ENCODE results near the gene STX7.
"Not testable (repeated sequence)": the region's sequence is repeated elsewhere in the genome, so short reads cannot be mapped to it uniquely, and the experiment has no call there.

Gene STX7

GRCh38 chr6:132534546-132534945, 21.6 kb upstream of the STX7 start:
- H3K9me3 ChIP-seq (ENCODE audit: insufficient read depth, low read depth, low read length); H3K4me1 ChIP-seq (ENCODE audit: control insufficient read depth in 1 of 2, insufficient read depth in 2 of 2, low read length in 2 of 2); H2AFZ ChIP-seq (ENCODE audit: insufficient read depth, low read length, poor library complexity); H3K23ac ChIP-seq (ENCODE audit: low read length); H2BK5ac ChIP-seq (ENCODE audit: low read depth, low read length, poor library complexity); H3K18ac ChIP-seq (ENCODE audit: low read length); H4K12ac ChIP-seq (ENCODE audit: low read depth, low read length); H4K8ac ChIP-seq (ENCODE audit: low read depth, low read length); H4K91ac ChIP-seq (ENCODE audit: low read depth, low read length); H3K79me1 ChIP-seq (ENCODE audit: low read length); H3K27ac ChIP-seq (ENCODE audit: low read depth, low read length); H3K14ac ChIP-seq (ENCODE audit: low read length); H2AK5ac ChIP-seq (ENCODE audit: low read length); H2BK12ac ChIP-seq (ENCODE audit: low read length); H3K36me3 ChIP-seq (ENCODE audit: control insufficient read depth in 1 of 2, insufficient read depth in 2 of 2, low read length in 2 of 2); H3K4me2 ChIP-seq (ENCODE audit: low read length); H2BK120ac ChIP-seq (ENCODE audit: insufficient read depth, low read length, poor library complexity); H3K4ac ChIP-seq (ENCODE audit: low read depth, low read length); H3K27me3 ChIP-seq (ENCODE audit: insufficient read depth, low read length); H3K4me3 ChIP-seq (ENCODE audit: low read depth, low read length); H3K9ac ChIP-seq (ENCODE audit: low read length); DNase-seq; H3K79me2 ChIP-seq (ENCODE audit: control insufficient read depth, insufficient read depth, low read length, poor library complexity): not testable (repeated sequence)
- no CpG with 5 or more reads among the region's 2 CpGs for WGBS (ENCODE audit: extremely low coverage, insufficient coverage, insufficient read length)

DNA sequence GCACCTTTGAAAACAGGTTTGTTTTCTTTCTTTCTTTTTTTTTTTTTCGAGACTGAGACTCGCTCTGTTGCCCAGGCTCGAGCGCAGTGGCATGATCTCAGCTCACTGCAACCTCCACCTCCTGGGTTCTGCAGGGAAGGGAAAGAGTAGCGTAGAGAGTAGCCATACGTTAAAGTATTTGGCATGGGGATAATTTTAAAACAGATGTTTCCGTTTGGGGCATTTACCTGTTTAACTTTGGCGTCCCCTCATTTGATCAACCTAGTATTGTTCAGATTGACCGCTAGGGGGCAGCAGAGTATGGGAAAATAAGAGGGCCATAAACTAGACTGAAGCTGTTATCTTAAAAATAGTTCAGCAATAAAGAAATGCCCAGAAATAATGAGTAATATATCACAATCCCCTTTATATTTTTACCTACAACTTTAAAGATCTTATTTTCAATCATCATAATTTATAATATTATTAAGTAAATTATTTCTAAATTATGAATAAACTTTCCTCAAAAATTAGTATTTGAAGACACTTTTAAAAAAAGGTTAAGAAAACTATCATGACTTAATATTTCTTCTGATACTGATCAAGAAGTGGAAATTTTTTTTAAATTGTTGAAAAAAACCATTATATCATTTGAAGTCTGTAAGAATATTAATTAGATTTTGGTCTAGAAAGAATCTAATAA, 17.5 kb upstream of the STX7 start:
- no peaks in the 10 kb centered on the region for H3K79me2 ChIP-seq (ENCODE audit: control insufficient read depth, insufficient read depth, low read length, poor library complexity)
- H3K9me3 ChIP-seq (ENCODE audit: insufficient read depth, low read depth, low read length), result no peaks in the 10 kb centered on the region
- H3K4me3 ChIP-seq (ENCODE audit: low read depth, low read length), result no peak overlapping the region
- no CpG with 5 or more reads among the region's 9 CpGs for WGBS (ENCODE audit: extremely low coverage, insufficient coverage, insufficient read length)
- DNase-seq, result peak; percentile 47 to 79
- no peak overlapping the region for H3K23ac ChIP-seq (ENCODE audit: low read length)
- H4K12ac ChIP-seq (ENCODE audit: low read depth, low read length), result no peak overlapping the region
- peak overlapping the region; percentile 54 for H3K4me2 ChIP-seq (ENCODE audit: low read length)
- H4K91ac ChIP-seq (ENCODE audit: low read depth, low read length), result no peak overlapping the region
- peaks cover 0 to 1% of the 10 kb centered on the region in 2 experiments for H3K4me1 ChIP-seq (ENCODE audit: control insufficient read depth in 1 of 2, insufficient read depth in 2 of 2, low read length in 2 of 2)
- no peak overlapping the region for H3K18ac ChIP-seq (ENCODE audit: low read length)
- no peak overlapping the region for H2BK12ac ChIP-seq (ENCODE audit: low read length)
- H2AFZ ChIP-seq (ENCODE audit: insufficient read depth, low read length, poor library complexity), result peak overlapping the region; percentile 54
- H3K27ac ChIP-seq (ENCODE audit: low read depth, low read length), result no peak overlapping the region
- H3K27me3 ChIP-seq (ENCODE audit: insufficient read depth, low read length), result no peaks in the 10 kb centered on the region
- no peak overlapping the region for H3K4ac ChIP-seq (ENCODE audit: low read depth, low read length)
- H3K14ac ChIP-seq (ENCODE audit: low read length), result no peak overlapping the region
- peak overlapping the region; percentile 70 for H4K8ac ChIP-seq (ENCODE audit: low read depth, low read length)
- no peak overlapping the region for H2BK5ac ChIP-seq (ENCODE audit: low read depth, low read length, poor library complexity)
- H3K79me1 ChIP-seq (ENCODE audit: low read length), result no peaks in the 10 kb centered on the region
- H2AK5ac ChIP-seq (ENCODE audit: low read length), result no peak overlapping the region
- no peak overlapping the region for H3K9ac ChIP-seq (ENCODE audit: low read length)
- H3K36me3 ChIP-seq (ENCODE audit: control insufficient read depth in 1 of 2, insufficient read depth in 2 of 2, low read length in 2 of 2), result no peaks in the 10 kb centered on the region
- H2BK120ac ChIP-seq (ENCODE audit: insufficient read depth, low read length, poor library complexity), result no peak overlapping the region

DNA sequence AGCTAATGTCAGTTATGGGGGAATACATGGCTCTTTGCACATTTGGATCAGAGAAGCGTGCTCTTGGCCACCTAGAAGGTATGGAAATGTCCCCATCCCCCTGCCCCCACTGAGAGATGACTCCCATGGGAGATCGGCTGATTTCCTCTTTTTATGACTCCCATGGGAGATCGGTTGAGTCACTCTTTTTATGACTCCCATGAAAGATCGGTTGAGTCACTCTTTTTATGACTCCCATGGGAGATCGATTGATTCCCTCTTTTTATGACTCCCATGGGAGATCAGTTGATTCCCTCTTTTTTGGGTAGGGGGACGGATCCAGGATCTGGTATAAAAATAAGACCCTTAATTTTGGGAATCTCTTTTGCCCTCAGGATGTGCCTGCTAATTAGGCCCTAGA, 14.9 kb upstream of the STX7 start:
- DNase-seq, result no peak
- H3K4me3 ChIP-seq (ENCODE audit: low read depth, low read length), result no peak overlapping the region
- WGBS (ENCODE audit: extremely low coverage, insufficient coverage, insufficient read length), result no CpG with 5 or more reads among the region's 6 CpGs

DNA sequence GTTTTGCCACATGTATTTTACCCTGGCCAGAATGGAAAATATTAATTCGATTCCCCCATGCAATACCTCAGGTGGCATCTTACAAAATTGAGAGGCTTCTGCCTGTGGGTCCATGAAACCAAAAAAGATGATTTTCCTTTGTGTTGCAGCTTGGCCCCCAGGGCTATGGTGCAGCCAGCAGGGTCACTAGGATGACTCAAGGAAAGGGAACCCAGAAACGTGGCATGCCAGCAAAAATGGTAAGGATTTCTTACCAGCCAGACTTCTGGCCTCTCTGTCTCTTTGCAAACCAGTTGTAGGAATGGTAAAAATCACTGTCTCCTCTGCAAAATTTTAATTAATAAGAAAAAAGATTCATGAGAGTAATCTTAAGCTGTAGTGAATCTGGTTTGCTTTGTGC, 13.5 kb upstream of the STX7 start:
- Histone ChIP-seq H4K91ac (ENCODE audit: low read depth, low read length) (no peak overlapping the region), H2BK5ac (ENCODE audit: low read depth, low read length, poor library complexity) (no peak overlapping the region), H3K18ac (ENCODE audit: low read length) (no peak overlapping the region), H3K79me1 (ENCODE audit: low read length) (no peaks in the 10 kb centered on the region), H3K79me2 (ENCODE audit: control insufficient read depth, insufficient read depth, low read length, poor library complexity) (no peaks in the 10 kb centered on the region), H3K14ac (ENCODE audit: low read length) (no peak overlapping the region), H3K4me3 (ENCODE audit: low read depth, low read length) (no peak overlapping the region), H3K9ac (ENCODE audit: low read length) (no peak overlapping the region), H3K4me2 (ENCODE audit: low read length) (no peak overlapping the region), H2AFZ (ENCODE audit: insufficient read depth, low read length, poor library complexity) (no peak overlapping the region), H3K27me3 (ENCODE audit: insufficient read depth, low read length) (no peaks in the 10 kb centered on the region), H3K36me3 (ENCODE audit: control insufficient read depth in 1 of 2, insufficient read depth in 2 of 2, low read length in 2 of 2) (no peaks in the 10 kb centered on the region), H4K8ac (ENCODE audit: low read depth, low read length) (no peak overlapping the region), H3K23ac (ENCODE audit: low read length) (no peak overlapping the region), H3K9me3 (ENCODE audit: insufficient read depth, low read depth, low read length) (no peaks in the 10 kb centered on the region), H4K12ac (ENCODE audit: low read depth, low read length) (no peak overlapping the region), H3K4me1 (ENCODE audit: control insufficient read depth in 1 of 2, insufficient read depth in 2 of 2, low read length in 2 of 2) (peaks cover 0 to 1% of the 10 kb centered on the region in 2 experiments), H2BK12ac (ENCODE audit: low read length) (no peak overlapping the region), H3K4ac (ENCODE audit: low read depth, low read length) (no peak overlapping the region), H3K27ac (ENCODE audit: low read depth, low read length) (no peak overlapping the region), H2AK5ac (ENCODE audit: low read length) (no peak overlapping the region), H2BK120ac (ENCODE audit: insufficient read depth, low read length, poor library complexity) (no peak overlapping the region)
- WGBS (ENCODE audit: extremely low coverage, insufficient coverage, insufficient read length), result no CpG with 5 or more reads among the region's 2 CpGs
- DNase-seq, result peak in 1 of 2 donors; percentile 34

More for the DNA sequence above, 14.9 kb upstream of the STX7 start:
- H3K4me1 ChIP-seq (ENCODE audit: control insufficient read depth in 1 of 2, insufficient read depth in 2 of 2, low read length in 2 of 2), result peaks cover 0 to 1% of the 10 kb centered on the region in 2 experiments
- H2BK5ac ChIP-seq (ENCODE audit: low read depth, low read length, poor library complexity), result no peak overlapping the region
- H2BK12ac ChIP-seq (ENCODE audit: low read length), result no peak overlapping the region
- H2AFZ ChIP-seq (ENCODE audit: insufficient read depth, low read length, poor library complexity), result no peak overlapping the region
- H3K79me2 ChIP-seq (ENCODE audit: control insufficient read depth, insufficient read depth, low read length, poor library complexity), result no peaks in the 10 kb centered on the region
- H3K14ac ChIP-seq (ENCODE audit: low read length), result no peak overlapping the region
- no peak overlapping the region for H2BK120ac ChIP-seq (ENCODE audit: insufficient read depth, low read length, poor library complexity)
- H3K27me3 ChIP-seq (ENCODE audit: insufficient read depth, low read length), result no peaks in the 10 kb centered on the region
- H2AK5ac ChIP-seq (ENCODE audit: low read length), result no peak overlapping the region
- H3K18ac ChIP-seq (ENCODE audit: low read length), result no peak overlapping the region
- no peak overlapping the region for H3K23ac ChIP-seq (ENCODE audit: low read length)
- no peak overlapping the region for H4K8ac ChIP-seq (ENCODE audit: low read depth, low read length)
- H3K9ac ChIP-seq (ENCODE audit: low read length), result no peak overlapping the region
- H4K91ac ChIP-seq (ENCODE audit: low read depth, low read length), result no peak overlapping the region
- H3K4me2 ChIP-seq (ENCODE audit: low read length), result no peak overlapping the region
- H3K9me3 ChIP-seq (ENCODE audit: insufficient read depth, low read depth, low read length), result no peaks in the 10 kb centered on the region
- no peaks in the 10 kb centered on the region for H3K36me3 ChIP-seq (ENCODE audit: control insufficient read depth in 1 of 2, insufficient read depth in 2 of 2, low read length in 2 of 2)
- no peaks in the 10 kb centered on the region for H3K79me1 ChIP-seq (ENCODE audit: low read length)
- no peak overlapping the region for H4K12ac ChIP-seq (ENCODE audit: low read depth, low read length)
- no peak overlapping the region for H3K27ac ChIP-seq (ENCODE audit: low read depth, low read length)
- H3K4ac ChIP-seq (ENCODE audit: low read depth, low read length), result no peak overlapping the region

Data from trophoblast cell (in vitro differentiated cells and primary cell).